ENCODE measurements around the gene GEMIN7.
"Not testable (repeated sequence)": the region's sequence is repeated elsewhere in the genome, so short reads cannot be mapped to it uniquely, and the experiment has no call there.

The GEMIN7 gene

GRCh38 chr19:45107621-45108150 lies 28.6 kb downstream of the GEMIN7 start:
- no peak for DNase-seq

GRCh38 chr19:45110851-45111266 lies 31.8 kb downstream of the GEMIN7 start:
- no peak for DNase-seq

GRCh38 chr19:45112111-45112827 lies 33.2 kb downstream of the GEMIN7 start:
- DNase-seq, result no peak

- DNase-seq, result no peak
Observed at GRCh38 chr19:45113628-45114027, 34.6 kb downstream of the GEMIN7 start.

- DNase-seq, result no peak
Observed at GRCh38 chr19:45114116-45114515, 35.1 kb downstream of the GEMIN7 start.

- no peak for DNase-seq
Observed at GRCh38 chr19:45115809-45116615, 37.0 kb downstream of the GEMIN7 start.

GRCh38 chr19:45117167-45117594 lies 38.1 kb downstream of the GEMIN7 start:
- peak; percentile 79 for DNase-seq

- no peak for DNase-seq
Observed at GRCh38 chr19:45117671-45118070, 38.6 kb downstream of the GEMIN7 start.

GRCh38 chr19:45118106-45118505 lies 39.0 kb downstream of the GEMIN7 start:
- no peak for DNase-seq

- DNase-seq, result not testable (repeated sequence)
Observed at GRCh38 chr19:45118591-45119355, 39.7 kb downstream of the GEMIN7 start.

- no peak for DNase-seq
Observed at GRCh38 chr19:45119582-45119981, 40.5 kb downstream of the GEMIN7 start.

GRCh38 chr19:45121827-45122345 lies 42.8 kb downstream of the GEMIN7 start:
- DNase-seq, result no peak

GRCh38 chr19:45122832-45123231 lies 43.8 kb downstream of the GEMIN7 start:
- no peak for DNase-seq

- DNase-seq, result no peak
Observed at GRCh38 chr19:45123440-45123850, 44.4 kb downstream of the GEMIN7 start.

GRCh38 chr19:45124021-45124420 lies 45.0 kb downstream of the GEMIN7 start:
- no peak for DNase-seq

- DNase-seq, result no peak
Observed at GRCh38 chr19:45125360-45125759, 46.3 kb downstream of the GEMIN7 start.

GRCh38 chr19:45125975-45126493 lies 47.0 kb downstream of the GEMIN7 start:
- peak; percentile 74 for DNase-seq

GRCh38 chr19:45126654-45127053 lies 47.6 kb downstream of the GEMIN7 start:
- no peak for DNase-seq

- DNase-seq, result no peak
Observed at GRCh38 chr19:45128146-45128545, 49.1 kb downstream of the GEMIN7 start.

GRCh38 chr19:45128806-45129205 lies 49.7 kb downstream of the GEMIN7 start:
- DNase-seq, result no peak

GRCh38 chr19:45130236-45130635 lies 51.2 kb downstream of the GEMIN7 start:
- DNase-seq, result no peak

- DNase-seq, result no peak
Observed at GRCh38 chr19:45130888-45131615, 52.0 kb downstream of the GEMIN7 start.

Data from activated CD4-positive, alpha-beta T cell treated with anti-CD3 and anti-CD28 coated beads, Interleukin-2, amount 50 U/mL, for 16 hours (primary cell).